Body of pancreas (tissue), 4 donors: ENCODE data around the gene CD247. TPM values are rescaled to one million over a fixed set of nuclear protein-coding genes. Genes with fewer than 3 reads are reported as not detected.

Experiments
- ATAC-seq: fragments of 150-250 bp; one replicate; pipeline ENCODE4 v1.9.1; 2016
- DNase-seq, 4 donors: peaks; one replicate each; pipeline ENCODE4 v3.0.0-alpha.2; 2019
- H3K27ac ChIP-seq, 4 donors: fragments of 200-600 bp; sonication (generic); 1 replicate in 3 of 4; 2 replicates in 1 of 4; pipeline versions ENCODE4 v1.5.1 to v1.6.1; 2016 to 2019; ENCODE audit warnings: mild to moderate bottlenecking in 1 of 4, mixed read lengths in 1 of 4, moderate library complexity in 1 of 4
- H3K27me3 ChIP-seq, 2 donors: fragments of 200-600 bp; sonication (generic); one replicate each; pipeline ENCODE4 v1.6.0; 2016; ENCODE audit warnings: mild to moderate bottlenecking in 1 of 2
- H3K36me3 ChIP-seq, 2 donors: fragments of 200-600 bp; sonication (generic); replicated peaks in 1 of 2; 2 replicates each; pipeline ENCODE4 v1.5.1; 2016; ENCODE audit warnings: low read depth in 2 of 2; ENCODE audit not compliant: insufficient read depth in 1 of 2
- H3K4me1 ChIP-seq: fragments of 200-600 bp; sonication (generic); one replicate; pipeline ENCODE4 v1.6.0; 2016
- H3K4me3 ChIP-seq, 2 donors: fragments of 200-600 bp; sonication (generic); 1 replicate in 1 of 2; 2 replicates in 1 of 2; pipeline ENCODE4 v1.5.1; 2016 to 2019
- H3K9me3 ChIP-seq, 3 donors: fragments of 200-600 bp; sonication (generic); 1 replicate in 2 of 3; 2 replicates in 1 of 3; pipeline ENCODE4 v1.5.1; 2016
- POLR2A ChIP-seq, 3 donors: fragments of 450-650 bp; IDR thresholded peaks; one replicate each; pipeline ENCODE4 v1.6.1; 2016; ENCODE audit warnings: antibody characterized with exemption in 3 of 3, mild to moderate bottlenecking in 2 of 3
- WGBS, 2 donors: methylation state at CpG; one replicate each; pipeline ENCODE4 v1.1.5; 2017; 5-methylcytosine and 5-hydroxymethylcytosine counted together
- intact Hi-C: fragments of 100-400 bp; cut with DNase I; formaldehyde crosslinking; loops from one replicate; pipeline ENCODE4 v1.15.1; 2023
- total RNA-seq, 2 donors: library from RNA; depleted of rRNA; stranded (reverse); fragments of >200 nt; gene quantifications; one replicate each; pipeline ENCODE4 v1.1.0, GENCODE V29; 2016
- TF ChIP-seq, protein P1 (sequence below), 7 experiments: fragments of 450-650 bp in 4 of 7; fragments of 200-600 bp in 3 of 7; sonication (generic) in 3 of 7; IDR thresholded peaks; one replicate each; pipeline ENCODE4 v1.5.1; 2016 to 2019; ENCODE audit warnings: antibody characterized with exemption in 7 of 7

Gene CD247
- total RNA-seq, 2 donors from 2014 or later, result 2.3 to 3.3 TPM

DNA sequence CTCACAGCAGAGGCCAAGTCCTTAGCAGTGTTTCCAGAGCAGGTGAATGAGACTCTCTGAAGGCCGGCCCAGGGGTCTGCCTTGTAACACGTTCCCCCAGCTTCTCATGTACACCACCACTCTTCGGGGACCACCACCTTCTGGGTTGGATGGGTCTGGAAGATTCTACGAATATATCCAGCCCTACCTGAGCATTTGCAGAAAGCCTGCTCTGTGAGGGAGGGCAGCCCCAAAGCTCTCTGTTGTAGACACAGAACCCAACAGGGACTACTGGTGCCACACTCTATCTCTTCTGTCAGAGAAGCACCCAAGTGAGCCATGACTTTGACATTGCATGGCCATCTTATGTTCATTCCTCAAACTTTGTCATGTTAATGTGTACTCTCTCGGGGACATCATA, 61.8 kb downstream of the CD247 start:
- no peak for DNase-seq
- Histone ChIP-seq H3K36me3 (no peaks in the 10 kb centered on the region), H3K4me3 (no peak overlapping the region), H3K27ac (peak overlapping the region in 1 of 4 donors; percentile 94), H3K27me3 (no peaks in the 10 kb centered on the region), H3K9me3 (no peaks in the 10 kb centered on the region), H3K4me1 (peaks cover 9% of the 10 kb centered on the region)
- 85 to 97% methylated on average over 3 to 5 of the region's 5 CpGs for WGBS, 2 donors
- intact Hi-C loops, result no loop called here
- TF ChIP-seq, protein P1, sequence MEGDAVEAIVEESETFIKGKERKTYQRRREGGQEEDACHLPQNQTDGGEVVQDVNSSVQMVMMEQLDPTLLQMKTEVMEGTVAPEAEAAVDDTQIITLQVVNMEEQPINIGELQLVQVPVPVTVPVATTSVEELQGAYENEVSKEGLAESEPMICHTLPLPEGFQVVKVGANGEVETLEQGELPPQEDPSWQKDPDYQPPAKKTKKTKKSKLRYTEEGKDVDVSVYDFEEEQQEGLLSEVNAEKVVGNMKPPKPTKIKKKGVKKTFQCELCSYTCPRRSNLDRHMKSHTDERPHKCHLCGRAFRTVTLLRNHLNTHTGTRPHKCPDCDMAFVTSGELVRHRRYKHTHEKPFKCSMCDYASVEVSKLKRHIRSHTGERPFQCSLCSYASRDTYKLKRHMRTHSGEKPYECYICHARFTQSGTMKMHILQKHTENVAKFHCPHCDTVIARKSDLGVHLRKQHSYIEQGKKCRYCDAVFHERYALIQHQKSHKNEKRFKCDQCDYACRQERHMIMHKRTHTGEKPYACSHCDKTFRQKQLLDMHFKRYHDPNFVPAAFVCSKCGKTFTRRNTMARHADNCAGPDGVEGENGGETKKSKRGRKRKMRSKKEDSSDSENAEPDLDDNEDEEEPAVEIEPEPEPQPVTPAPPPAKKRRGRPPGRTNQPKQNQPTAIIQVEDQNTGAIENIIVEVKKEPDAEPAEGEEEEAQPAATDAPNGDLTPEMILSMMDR (IDR thresholded peaks at IDR 0.05), result no peak
- no peak for TF ChIP-seq POLR2A (IDR thresholded peaks at IDR 0.05)
- ATAC-seq, result no peak

- peak overlapping the region; percentile 19 to 94 (median 87) for H3K27ac ChIP-seq
- peak in 3 of 4 donors; percentile 27 to 59 (median 46) for DNase-seq
- 1 to 3% methylated on average over 10 to 23 of the region's 23 CpGs for WGBS, 2 donors
Measured at GRCh38 chr1:167455786-167456446, 62.4 kb downstream of the CD247 start.

DNA sequence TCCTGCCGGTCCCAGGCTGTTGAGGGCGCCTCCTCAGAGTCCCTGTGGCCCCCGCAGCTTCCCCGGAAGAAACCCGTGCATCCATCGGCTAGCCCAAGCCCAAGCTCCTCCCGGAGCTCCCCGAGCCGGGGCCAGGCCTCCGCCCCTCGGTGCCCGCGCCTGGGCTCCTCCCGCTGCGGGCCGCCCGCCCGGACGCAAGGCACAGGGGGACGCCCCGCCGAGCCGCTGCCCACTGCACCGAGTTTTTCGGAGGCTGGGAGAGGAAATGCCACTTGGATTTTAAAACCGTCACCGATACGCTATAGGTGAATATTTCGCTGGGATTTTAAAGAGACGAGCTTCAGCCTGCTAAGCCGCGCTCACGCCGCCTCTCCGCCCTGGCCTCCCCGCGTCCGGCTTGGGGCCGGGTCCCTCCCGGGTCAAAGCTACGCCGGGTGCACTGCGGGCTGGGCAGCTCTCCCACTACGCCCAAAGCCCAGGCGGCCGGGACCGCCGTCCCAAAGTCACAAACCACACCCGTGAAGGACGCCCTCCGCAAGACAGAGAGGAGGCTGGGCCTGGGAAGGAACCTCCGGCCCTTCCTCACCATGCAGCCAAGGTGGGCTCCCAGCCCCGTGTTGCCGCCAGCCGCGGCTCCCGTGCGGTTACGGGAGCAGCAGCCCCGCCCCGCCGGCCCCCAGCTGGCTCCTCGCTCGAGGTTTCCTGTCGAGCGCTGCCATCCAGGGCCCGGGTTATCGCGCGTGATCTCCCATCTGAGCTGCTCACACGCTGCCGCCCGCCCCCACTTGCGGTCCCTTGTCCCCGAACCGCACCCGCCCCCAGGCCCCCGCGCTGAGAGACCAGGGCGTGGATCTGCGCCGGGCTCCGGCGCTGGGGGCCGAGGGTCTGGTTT, 63.2 kb downstream of the CD247 start:
- Histone ChIP-seq H3K4me3 (peak overlapping the region; percentile 49 to 95), H3K9me3 (no peaks in the 10 kb centered on the region), H3K27me3 (no peaks in the 10 kb centered on the region), H3K36me3 (no peaks in the 10 kb centered on the region), H3K4me1 (peaks cover 9% of the 10 kb centered on the region), H3K27ac (peak overlapping the region; percentile 19 to 94 (median 87))
- intact Hi-C loops, result no loop called here
- peak; percentile 79 for ATAC-seq
- peak; percentile 64 to 76 (median 69) for DNase-seq
- 1% methylated on average over 28 to 80 of the region's 85 CpGs for WGBS, 2 donors
- TF ChIP-seq, protein P1 (IDR thresholded peaks at IDR 0.05), result no peak
- TF ChIP-seq POLR2A (IDR thresholded peaks at IDR 0.05), result peak; percentile 41 to 63 (median 57)

More at GRCh38 chr1:167455786-167456446, 62.4 kb downstream of the CD247 start:
- Histone ChIP-seq H3K4me1 (peaks cover 9% of the 10 kb centered on the region), H3K4me3 (peak overlapping the region; percentile 49 to 95), H3K27me3 (no peaks in the 10 kb centered on the region), H3K36me3 (no peaks in the 10 kb centered on the region), H3K9me3 (no peaks in the 10 kb centered on the region)
- ATAC-seq, result peak; percentile 66
- intact Hi-C loops, result no loop called here
- TF ChIP-seq POLR2A (IDR thresholded peaks at IDR 0.05), result no peak

DNA sequence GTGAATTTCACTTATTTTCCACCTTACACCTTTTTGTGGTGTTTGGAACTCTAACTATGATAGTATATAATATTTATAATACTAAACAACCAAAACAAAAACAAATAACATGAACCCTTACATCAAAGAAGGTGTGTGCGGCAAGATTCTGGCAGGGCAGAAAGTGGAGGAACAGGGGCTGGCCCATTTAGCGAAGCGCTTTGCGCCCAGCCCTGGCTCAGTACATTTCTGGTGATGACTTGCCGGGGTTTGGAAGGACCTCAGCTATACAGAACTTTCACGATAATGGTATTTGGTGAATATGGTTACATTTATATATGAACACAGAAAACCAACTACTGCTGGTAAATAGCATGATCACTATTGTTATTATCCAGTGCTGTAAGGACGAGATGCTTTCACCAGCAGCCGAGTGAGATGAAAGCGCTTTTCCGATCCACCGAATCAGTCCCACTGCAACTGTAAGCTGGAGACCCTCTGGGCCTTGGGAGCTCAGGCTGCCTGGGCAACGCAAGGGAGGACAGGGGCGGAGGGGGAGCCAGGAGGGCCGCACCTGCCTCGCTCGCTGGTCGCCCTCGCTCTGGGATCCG, 63.9 kb downstream of the CD247 start:
- Histone ChIP-seq H3K4me3 (peak overlapping the region; percentile 49 to 95), H3K9me3 (no peaks in the 10 kb centered on the region), H3K4me1 (peaks cover 9% of the 10 kb centered on the region), H3K27me3 (no peaks in the 10 kb centered on the region), H3K27ac (peak overlapping the region; percentile 19 to 94 (median 87)), H3K36me3 (no peaks in the 10 kb centered on the region)
- no peak for DNase-seq
- ATAC-seq, result no peak
- WGBS, 2 donors, result 29 to 56% methylated on average over 8 to 19 of the region's 19 CpGs
- TF ChIP-seq, protein P1 (IDR thresholded peaks at IDR 0.05), result no peak
- no peak for TF ChIP-seq POLR2A (IDR thresholded peaks at IDR 0.05)
- intact Hi-C loops, result no loop called here

DNA sequence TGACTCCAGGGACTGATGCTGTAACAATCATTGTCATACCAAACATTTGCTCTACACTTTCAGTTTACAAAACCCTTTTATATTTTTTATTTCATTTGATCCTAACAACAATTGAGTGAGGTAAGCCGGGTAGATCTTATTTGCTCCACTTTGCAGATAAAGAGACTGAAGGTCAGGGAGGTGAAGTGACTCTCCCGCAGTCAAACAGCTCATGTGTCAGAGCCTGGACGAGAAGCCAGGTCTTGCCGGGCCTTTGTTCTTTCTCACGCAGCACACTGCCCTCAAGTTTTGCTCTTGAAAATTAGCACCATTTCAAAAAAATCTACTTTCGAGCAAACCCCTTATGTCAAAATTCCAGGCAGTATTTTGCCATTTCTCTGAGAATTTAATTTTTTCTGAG, 65.2 kb downstream of the CD247 start:
- H3K36me3 ChIP-seq, result no peaks in the 10 kb centered on the region
- ATAC-seq, result no peak
- H3K4me3 ChIP-seq, result no peak overlapping the region
- intact Hi-C loops, result no loop called here
- TF ChIP-seq, protein P1 (IDR thresholded peaks at IDR 0.05), result no peak
- TF ChIP-seq POLR2A (IDR thresholded peaks at IDR 0.05), result no peak
- peaks cover 9% of the 10 kb centered on the region for H3K4me1 ChIP-seq
- H3K27me3 ChIP-seq, result no peaks in the 10 kb centered on the region
- H3K9me3 ChIP-seq, result no peaks in the 10 kb centered on the region
- no peak overlapping the region for H3K27ac ChIP-seq
- DNase-seq, result peak in 1 of 4 donors; percentile 18
- WGBS, 2 donors, result 38 to 52% methylated on average over 6 of the region's 6 CpGs
